GM18858 (cell line): ENCODE results near the gene OR52A1.
A peak's percentile ranks its signal among the peaks of the same experiment; 100 is the strongest.

Experiments used
- ATAC-seq: cut with Tn5 transposase; IDR thresholded peaks from one replicate; pipeline ENCODE4 v1.9.1; 2021; ENCODE audit not compliant: unreplicated experiment

OR52A1 gene

GRCh38 chr11:5136261-5136660 lies 18.3 kb downstream of the OR52A1 start:
- ATAC-seq, result no peak

DNA sequence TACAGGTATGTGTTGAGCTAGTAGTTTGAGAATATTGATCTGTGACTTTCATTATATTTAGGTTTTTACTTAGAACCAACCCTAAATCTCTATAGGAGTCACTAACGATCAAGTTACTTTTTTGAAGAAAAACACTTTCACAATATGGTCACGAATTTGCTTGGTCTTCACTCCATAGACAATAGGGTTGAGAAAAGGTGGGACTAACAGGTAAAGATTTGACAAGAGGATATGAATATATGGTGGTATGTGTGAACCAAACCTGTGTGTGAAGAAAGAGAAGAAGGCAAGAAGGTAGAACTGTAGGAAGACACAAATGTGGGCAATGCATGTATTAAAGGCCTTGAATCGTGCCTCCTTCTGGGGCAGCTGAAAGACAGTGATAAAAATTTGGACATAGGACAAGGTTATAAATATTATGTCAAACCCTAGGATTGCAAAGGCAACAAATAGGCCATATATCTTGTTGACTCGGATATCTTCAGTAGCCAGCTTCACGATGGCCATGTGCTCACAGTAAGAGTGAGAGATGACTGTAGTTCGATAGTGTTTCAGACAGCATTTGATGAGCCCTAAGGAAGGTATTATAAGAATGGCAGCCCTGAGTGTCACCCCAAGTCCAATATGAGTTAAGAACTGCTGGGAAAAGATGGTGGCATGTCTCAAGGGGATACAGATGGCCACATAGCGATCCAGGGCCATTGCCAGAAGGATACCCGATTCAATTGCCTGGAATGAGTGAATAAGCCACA lies 22.8 kb downstream of the OR52A1 start:
- no peak for ATAC-seq

DNA sequence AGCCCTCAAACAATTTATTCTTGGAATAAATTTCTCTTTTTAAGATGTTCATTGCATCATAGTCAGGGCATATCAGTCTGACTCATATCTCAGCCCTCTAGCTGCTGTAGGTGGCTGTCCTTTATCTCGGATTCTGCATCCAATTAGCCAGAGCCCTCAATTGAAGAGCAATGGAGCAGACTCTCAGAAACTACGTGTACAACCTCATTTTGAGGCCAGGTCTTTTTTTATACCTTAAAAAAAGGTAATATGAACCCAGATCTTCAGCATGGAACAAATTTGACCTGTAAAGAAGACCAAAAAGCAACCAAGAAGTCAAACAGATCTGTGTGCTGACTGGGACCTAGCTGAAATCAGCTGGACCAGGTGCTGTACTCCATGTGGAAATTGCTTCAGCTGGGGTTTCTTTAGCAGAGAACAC lies 25.1 kb downstream of the OR52A1 start:
- ATAC-seq, result no peak

DNA sequence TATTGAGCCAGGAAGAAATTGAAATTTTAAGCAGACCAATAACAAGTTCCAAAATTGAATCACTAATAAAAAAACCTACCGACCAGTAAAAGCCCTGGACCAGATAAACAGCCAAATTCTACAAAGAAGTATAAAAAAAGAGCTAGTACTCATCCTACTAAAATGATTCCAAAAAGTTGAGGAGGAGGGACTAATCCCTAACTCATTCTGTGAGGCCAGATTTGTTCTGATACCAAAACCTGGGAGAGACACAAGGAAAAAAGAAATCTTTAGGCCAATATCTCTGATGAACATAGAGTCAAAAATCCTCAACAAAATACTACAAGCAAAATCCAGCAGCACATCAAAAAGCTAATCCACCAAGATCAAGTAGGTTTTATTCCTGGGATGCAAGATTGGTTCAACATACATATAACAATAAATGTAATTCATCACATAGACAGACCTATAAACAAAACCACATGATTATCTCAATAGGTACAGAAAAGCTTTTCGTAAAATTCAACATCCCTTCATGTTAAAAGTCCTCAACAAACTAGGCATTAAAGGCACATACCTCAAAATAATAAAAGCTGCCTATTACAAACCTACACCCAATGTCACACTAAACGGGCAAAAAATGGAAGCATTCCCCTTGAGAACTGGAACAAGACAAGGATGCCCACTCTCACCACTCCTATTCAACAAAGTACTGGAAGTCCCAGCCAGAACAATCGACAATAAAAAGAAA lies 29.5 kb downstream of the OR52A1 start:
- no peak for ATAC-seq

DNA sequence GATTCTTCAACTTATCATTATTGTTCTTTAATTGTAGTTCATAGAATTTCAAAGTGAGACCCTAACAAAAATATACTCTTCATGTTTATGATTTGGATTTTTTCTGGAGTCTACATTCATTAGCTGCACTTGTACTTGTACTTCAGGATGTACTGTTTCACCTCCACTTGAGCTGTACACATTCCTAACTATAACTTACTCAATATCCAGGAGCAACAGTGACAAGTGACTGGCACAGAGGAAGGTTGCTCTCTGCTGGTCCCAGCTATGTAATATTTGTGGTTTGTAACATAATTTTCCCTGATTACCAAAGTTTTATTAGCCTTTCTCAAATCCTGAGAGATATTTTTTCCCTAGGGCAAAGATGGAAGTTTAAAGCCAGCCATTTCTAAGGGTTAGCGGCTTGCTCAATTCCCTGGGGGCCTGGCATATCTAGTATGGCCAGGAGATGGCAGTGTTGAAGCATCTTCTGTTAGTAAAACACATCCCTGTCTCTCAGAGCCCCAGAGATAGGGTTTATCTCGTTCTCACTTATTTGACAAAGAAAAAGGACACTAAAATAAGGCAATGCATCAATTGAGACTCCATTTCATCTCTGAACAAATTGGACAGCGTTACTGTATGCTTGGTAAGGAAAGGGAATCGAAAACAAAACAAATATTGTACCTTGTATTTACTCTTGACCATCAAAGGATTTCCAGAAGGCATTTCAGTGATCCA lies 30.6 kb downstream of the OR52A1 start:
- ATAC-seq, result peak; percentile 88

DNA sequence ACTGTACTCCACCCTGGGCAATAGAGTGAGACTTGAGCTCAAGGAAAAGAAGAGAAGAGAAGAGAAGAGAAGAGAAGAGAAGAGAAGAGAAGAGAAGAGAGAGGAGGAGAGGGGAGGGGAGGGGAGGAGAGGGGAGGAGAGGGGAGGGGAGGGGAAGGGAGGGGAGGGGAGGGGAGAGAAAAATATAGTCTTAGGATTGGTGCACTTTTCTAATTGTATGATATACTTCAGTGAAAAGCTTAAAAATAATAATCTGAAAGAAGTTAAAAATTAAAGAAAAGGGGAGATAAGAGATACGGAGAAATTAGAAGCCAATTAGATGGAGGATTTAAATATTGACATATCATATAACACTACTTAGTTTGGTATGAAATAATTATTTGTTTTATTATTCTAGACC lies 35.7 kb downstream of the OR52A1 start:
- ATAC-seq, result no peak

- no peak for ATAC-seq
Measured at GRCh38 chr11:5117588-5117987, 37.0 kb downstream of the OR52A1 start.

GRCh38 chr11:5115339-5115738 lies 39.2 kb downstream of the OR52A1 start:
- no peak for ATAC-seq

GRCh38 chr11:5107285-5107684 lies 47.3 kb downstream of the OR52A1 start:
- ATAC-seq, result no peak

- no peak for ATAC-seq
Measured at GRCh38 chr11:5103066-5103465, 51.5 kb downstream of the OR52A1 start.

GRCh38 chr11:5102246-5102645 lies 52.3 kb downstream of the OR52A1 start:
- ATAC-seq, result no peak

DNA sequence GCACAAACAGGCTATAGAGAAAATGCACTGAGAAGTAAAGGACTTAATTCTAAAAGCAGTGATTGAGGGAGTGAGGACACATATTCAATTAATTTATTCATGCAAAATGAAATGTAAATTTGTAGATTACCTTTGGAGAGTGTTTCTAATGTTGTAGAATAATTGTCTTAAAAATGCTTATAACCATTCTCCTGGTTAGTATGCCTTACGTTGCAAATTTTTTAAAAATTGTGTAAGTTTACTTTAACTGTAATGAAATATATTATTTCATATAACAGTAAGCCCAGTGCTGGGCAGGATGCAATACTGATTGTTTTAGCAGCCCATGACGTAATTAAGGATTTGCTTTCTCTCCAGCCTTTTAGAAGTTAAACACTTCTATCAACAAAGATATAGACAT lies 58.5 kb downstream of the OR52A1 start:
- ATAC-seq, result no peak
